Thoracic aorta (tissue), 2 donors: ENCODE measurements around the gene HOXB2. TPM values are rescaled to one million over a fixed set of nuclear protein-coding genes. Genes with fewer than 3 reads are reported as not detected.

Source experiments
- ATAC-seq: fragments of 150-250 bp; one replicate; pipeline ENCODE4 v1.8.0; 2017; ENCODE audit warnings: low read depth; ENCODE audit not compliant: insufficient number of reproducible peaks, low FRiP score
- DNase-seq: peaks from one replicate; pipeline ENCODE4 v3.0.0-alpha.2; 2020; ENCODE audit warnings: low spot score
- H3K27ac ChIP-seq, 2 donors: fragments of 200-600 bp; sonication (generic); 1 replicate in 1 of 2; 2 replicates in 1 of 2; pipeline ENCODE4 v1.5.1; 2016; ENCODE audit warnings: mild to moderate bottlenecking in 2 of 2, moderate library complexity in 2 of 2
- H3K27me3 ChIP-seq: fragments of 200-600 bp; sonication (generic); replicated peaks from 2 replicates; pipeline ENCODE4 v1.6.0; 2016; ENCODE audit warnings: mild to moderate bottlenecking; ENCODE audit not compliant: insufficient read depth
- H3K36me3 ChIP-seq: fragments of 200-600 bp; sonication (generic); one replicate; pipeline ENCODE4 v1.5.1; 2016
- H3K4me1 ChIP-seq, 2 donors: fragments of 200-600 bp; sonication (generic); 1 replicate in 1 of 2; 2 replicates in 1 of 2; pipeline versions ENCODE4 v1.5.1 to v1.6.0; 2016; ENCODE audit warnings: low read depth in 2 of 2, mild to moderate bottlenecking in 1 of 2; ENCODE audit not compliant: control insufficient read depth in 1 of 2
- H3K4me3 ChIP-seq: fragments of 200-600 bp; sonication (generic); 2 replicates; pipeline ENCODE4 v1.5.1; 2016; ENCODE audit warnings: mild to moderate bottlenecking
- H3K9me3 ChIP-seq: fragments of 200-600 bp; sonication (generic); 2 replicates; pipeline ENCODE4 v1.5.1; 2016
- CTCF ChIP-seq: fragments of 200-600 bp; sonication (generic); IDR thresholded peaks from one replicate; pipeline ENCODE4 v1.5.1; 2019; ENCODE audit warnings: antibody characterized with exemption
- total RNA-seq, 2 donors: library from RNA; depleted of rRNA; stranded (reverse); fragments of >200 nt; gene quantifications; one replicate each; pipeline versions ENCODE4 v1.1.0 to v1.2.3, GENCODE V29; 2016

Gene HOXB2
- total RNA-seq, 2 donors from 2014 or later, result 53.3 to 73.0 TPM

GRCh38 chr17:48548523-48549280 lies 3.8 kb upstream of the HOXB2 start:
- Histone ChIP-seq H3K4me1 (peaks cover 43 to 73% of the 10 kb centered on the region in 2 donors), H3K27me3 (no peaks in the 10 kb centered on the region)
- ATAC-seq, result no peak

GRCh38 chr17:48547808-48548522 lies 3.1 kb upstream of the HOXB2 start:
- Histone ChIP-seq H3K4me1 (peaks cover 40 to 67% of the 10 kb centered on the region in 2 donors), H3K27me3 (no peaks in the 10 kb centered on the region), H3K27ac (peak overlapping the region; percentile 93 to 95), H3K36me3 (peaks cover 9% of the 10 kb centered on the region), H3K9me3 (no peaks in the 10 kb centered on the region), H3K4me3 (peak overlapping the region; percentile 62)
- ATAC-seq, result no peak
- no peak for TF ChIP-seq CTCF
- DNase-seq, result no peak

More at GRCh38 chr17:48548523-48549280, 3.8 kb upstream of the HOXB2 start:
- Histone ChIP-seq H3K9me3 (no peaks in the 10 kb centered on the region), H3K4me3 (peak overlapping the region; percentile 62), H3K27ac (peak overlapping the region; percentile 93 to 95), H3K36me3 (peaks cover 9% of the 10 kb centered on the region)
- no peak for TF ChIP-seq CTCF
- no peak for DNase-seq

GRCh38 chr17:48546924-48547807 lies 2.3 kb upstream of the HOXB2 start:
- no peak for TF ChIP-seq CTCF
- Histone ChIP-seq H3K4me3 (peak overlapping the region; percentile 62), H3K4me1 (peaks cover 32 to 59% of the 10 kb centered on the region in 2 donors), H3K27me3 (no peaks in the 10 kb centered on the region), H3K27ac (peak overlapping the region; percentile 93 to 95), H3K36me3 (peaks cover 9% of the 10 kb centered on the region), H3K9me3 (no peaks in the 10 kb centered on the region)
- ATAC-seq (no peak), DNase-seq (no peak)

- no peak for TF ChIP-seq CTCF
- H3K9me3 ChIP-seq, result no peaks in the 10 kb centered on the region
- DNase-seq (no peak), ATAC-seq (no peak)
- H3K27me3 ChIP-seq, result no peaks in the 10 kb centered on the region
- peak overlapping the region; percentile 93 to 95 for H3K27ac ChIP-seq
- peaks cover 9% of the 10 kb centered on the region for H3K36me3 ChIP-seq
- peak overlapping the region; percentile 62 for H3K4me3 ChIP-seq
- peaks cover 31 to 54% of the 10 kb centered on the region in 2 donors for H3K4me1 ChIP-seq
Measured at GRCh38 chr17:48546137-48546923, 1.4 kb upstream of the HOXB2 start.
